OCI-LY7 (cell line): ENCODE results near the gene SAPCD1.

Experiments
- CTCF ChIP-seq: fragments of 200-600 bp; sonication (generic); conservative IDR thresholded peaks from 2 replicates; pipeline ENCODE4 v1.5.1; 2014; ENCODE audit warnings: mild to moderate bottlenecking, antibody characterized with exemption, low read length, moderate library complexity, mixed read lengths
- EZH2phosphoT487 ChIP-seq: fragments of 200-600 bp; sonication (generic); IDR thresholded peaks from 2 replicates; pipeline ENCODE4 v1.6.1; 2018; ENCODE audit warnings: low read depth, borderline replicate concordance, mild to moderate bottlenecking, mixed run types, antibody characterized with exemption, low read length, moderate library complexity, mixed read lengths

GRCh38 chr6:31780507-31781243 is 18.2 kb downstream of the SAPCD1 start:
- TF ChIP-seq CTCF: no peak
- no peak for TF ChIP-seq EZH2phosphoT487
